Trophoblast cell (in vitro differentiated cells and primary cell): ENCODE measurements around the gene SERPINE3.

Experiments
- DNase-seq, 2 donors: peaks; one replicate each; pipeline ENCODE4 v3.0.0-alpha.2; 2016
- H2AFZ ChIP-seq: 2 replicates; pipeline ENCODE4 v1.6.1; 2013; ENCODE audit warnings: low read length, moderate library complexity, mild to moderate bottlenecking; ENCODE audit not compliant: insufficient read depth, poor library complexity
- H2AK5ac ChIP-seq: 2 replicates; pipeline ENCODE4 v1.6.1; 2013; ENCODE audit warnings: mild to moderate bottlenecking, low read length
- H2BK120ac ChIP-seq: 2 replicates; pipeline ENCODE4 v1.6.1; 2013; ENCODE audit warnings: low read length, mild to moderate bottlenecking, moderate library complexity; ENCODE audit not compliant: insufficient read depth, poor library complexity
- H2BK12ac ChIP-seq: 2 replicates; pipeline ENCODE4 v1.6.1; 2013; ENCODE audit warnings: mild to moderate bottlenecking, low read length, moderate library complexity
- H2BK5ac ChIP-seq: 2 replicates; pipeline ENCODE4 v1.6.1; 2013; ENCODE audit warnings: low read length, low read depth, moderate library complexity, mild to moderate bottlenecking; ENCODE audit not compliant: poor library complexity
- H3K14ac ChIP-seq: 2 replicates; pipeline ENCODE4 v1.6.1; 2013; ENCODE audit warnings: mild to moderate bottlenecking, low read length
- H3K18ac ChIP-seq: 2 replicates; pipeline ENCODE4 v1.6.1; 2013; ENCODE audit warnings: mild to moderate bottlenecking, low read length
- H3K23ac ChIP-seq: 2 replicates; pipeline ENCODE4 v1.6.1; 2013; ENCODE audit warnings: low read length
- H3K27ac ChIP-seq: 2 replicates; pipeline ENCODE4 v1.5.1; 2013; ENCODE audit warnings: low read depth, mild to moderate bottlenecking, inconsistent platforms, low read length, moderate library complexity
- H3K27me3 ChIP-seq: 2 replicates; pipeline ENCODE4 v1.6.1; 2013; ENCODE audit warnings: inconsistent platforms, mild to moderate bottlenecking, low read length, moderate library complexity; ENCODE audit not compliant: insufficient read depth
- H3K36me3 ChIP-seq, 2 experiments: 1 replicate in 1 of 2; 2 replicates in 1 of 2; pipeline ENCODE4 v1.6.1; 2013; ENCODE audit warnings: low read length in 2 of 2, mild to moderate bottlenecking in 2 of 2, moderate library complexity in 1 of 2; ENCODE audit not compliant: insufficient read depth in 2 of 2, control insufficient read depth in 1 of 2
- H3K4ac ChIP-seq: 2 replicates; pipeline ENCODE4 v1.6.1; 2013; ENCODE audit warnings: low read depth, mild to moderate bottlenecking, low read length, moderate library complexity
- H3K4me1 ChIP-seq, 2 experiments: 1 replicate in 1 of 2; 2 replicates in 1 of 2; pipeline ENCODE4 v1.6.1; 2013; ENCODE audit warnings: low read length in 2 of 2, mild to moderate bottlenecking in 2 of 2, moderate library complexity in 1 of 2; ENCODE audit not compliant: insufficient read depth in 2 of 2, control insufficient read depth in 1 of 2
- H3K4me2 ChIP-seq: 2 replicates; pipeline ENCODE4 v1.6.1; 2013; ENCODE audit warnings: inconsistent platforms, mild to moderate bottlenecking, low read length, moderate library complexity
- H3K4me3 ChIP-seq: 2 replicates; pipeline ENCODE4 v1.5.1; 2013; ENCODE audit warnings: mild to moderate bottlenecking, low read depth, low read length, inconsistent platforms
- H3K79me1 ChIP-seq: one replicate; pipeline ENCODE4 v1.6.1; 2013; ENCODE audit warnings: low read length
- H3K79me2 ChIP-seq: 2 replicates; pipeline ENCODE4 v1.6.1; 2013; ENCODE audit warnings: low read length, mild to moderate bottlenecking; ENCODE audit not compliant: control insufficient read depth, insufficient read depth, poor library complexity
- H3K9ac ChIP-seq: 2 replicates; pipeline ENCODE4 v1.6.1; 2013; ENCODE audit warnings: mild to moderate bottlenecking, low read length
- H3K9me3 ChIP-seq: 2 replicates; pipeline ENCODE4 v1.6.1; 2013; ENCODE audit warnings: low read depth, mild to moderate bottlenecking, control low read depth, inconsistent platforms, low read length; ENCODE audit not compliant: insufficient read depth
- H4K12ac ChIP-seq: 2 replicates; pipeline ENCODE4 v1.6.1; 2013; ENCODE audit warnings: low read depth, mild to moderate bottlenecking, low read length, moderate library complexity
- H4K8ac ChIP-seq: 2 replicates; pipeline ENCODE4 v1.6.1; 2013; ENCODE audit warnings: low read depth, mild to moderate bottlenecking, low read length, moderate library complexity
- H4K91ac ChIP-seq: one replicate; pipeline ENCODE4 v1.6.1; 2013; ENCODE audit warnings: low read depth, mild to moderate bottlenecking, low read length, moderate library complexity
- WGBS: extraction: QIAGEN DNeasy Blood & Tissue Kit; methylation state at CpG from one replicate; pipeline ENCODE4 v1.1.7; 2013; ENCODE audit warnings: missing lambda C conversion rate; ENCODE audit not compliant: insufficient read length, insufficient coverage; ENCODE audit errors: extremely low coverage; 5-methylcytosine and 5-hydroxymethylcytosine counted together

The SERPINE3 gene

DNA sequence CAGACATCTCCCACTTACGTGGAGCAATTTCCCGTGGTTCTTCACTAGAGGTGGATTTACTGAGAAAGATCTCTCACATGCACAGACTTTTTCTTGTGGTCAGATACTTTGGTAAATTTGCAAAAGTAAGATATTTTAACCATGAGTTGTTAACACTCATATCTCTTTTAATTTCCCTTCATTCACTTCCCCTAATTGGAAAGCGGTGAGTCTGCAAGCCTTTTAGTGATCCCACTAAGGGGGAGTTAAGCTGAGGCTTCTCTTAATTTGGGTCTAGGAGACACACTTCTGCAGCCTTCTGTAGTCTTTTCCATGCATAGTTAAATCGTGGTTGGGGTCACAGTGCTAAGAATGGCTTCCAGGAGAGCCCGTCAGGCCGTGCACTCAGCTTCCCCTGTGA lies 30.7 kb upstream of the SERPINE3 start:
- Histone ChIP-seq H2BK12ac (no peak overlapping the region), H3K79me2 (no peaks in the 10 kb centered on the region), H3K9me3 (no peaks in the 10 kb centered on the region), H4K91ac (no peak overlapping the region), H3K18ac (no peak overlapping the region), H4K8ac (no peak overlapping the region), H3K36me3 (no peaks in the 10 kb centered on the region), H3K27me3 (no peaks in the 10 kb centered on the region), H2BK5ac (no peak overlapping the region), H3K79me1 (no peaks in the 10 kb centered on the region), H3K14ac (no peak overlapping the region), H3K4me1 (no peaks in the 10 kb centered on the region), H3K4ac (no peak overlapping the region), H3K9ac (no peak overlapping the region), H3K23ac (no peak overlapping the region), H2BK120ac (no peak overlapping the region), H2AFZ (no peak overlapping the region), H3K27ac (no peak overlapping the region), H3K4me3 (no peak overlapping the region), H3K4me2 (no peak overlapping the region), H2AK5ac (no peak overlapping the region), H4K12ac (no peak overlapping the region)
- no peak for DNase-seq
- no CpG with 5 or more reads among the region's 6 CpGs for WGBS

DNA sequence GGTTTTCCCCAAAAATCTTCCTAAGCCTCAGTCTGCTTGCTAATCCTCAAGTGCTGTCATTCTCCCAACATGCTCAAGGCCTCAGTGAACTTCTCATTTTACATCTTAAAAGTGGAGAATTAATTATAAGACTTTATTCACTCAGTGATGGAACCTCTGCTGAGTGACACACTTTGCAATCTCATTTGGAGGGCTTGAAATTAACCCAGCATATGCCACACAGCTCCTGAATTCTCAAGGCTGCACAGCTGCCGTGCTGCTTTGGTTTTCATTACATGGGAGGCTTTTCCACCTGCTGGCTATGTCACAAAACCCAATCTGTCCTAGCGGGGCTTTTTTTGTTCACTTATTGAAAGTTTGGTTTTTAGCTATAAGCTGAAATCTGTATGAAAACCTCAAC lies 28.3 kb upstream of the SERPINE3 start:
- Histone ChIP-seq H3K79me2 (no peaks in the 10 kb centered on the region), H3K27me3 (no peaks in the 10 kb centered on the region), H2BK5ac (no peak overlapping the region), H3K18ac (no peak overlapping the region), H3K4me3 (no peak overlapping the region), H2AK5ac (no peak overlapping the region), H4K8ac (no peak overlapping the region), H3K27ac (no peak overlapping the region), H3K79me1 (no peaks in the 10 kb centered on the region), H2BK12ac (no peak overlapping the region), H3K4me2 (no peak overlapping the region), H3K4ac (no peak overlapping the region), H3K4me1 (no peaks in the 10 kb centered on the region), H4K12ac (no peak overlapping the region), H3K36me3 (no peaks in the 10 kb centered on the region), H3K9me3 (no peaks in the 10 kb centered on the region), H3K14ac (no peak overlapping the region), H2BK120ac (no peak overlapping the region), H4K91ac (no peak overlapping the region), H3K9ac (no peak overlapping the region), H3K23ac (no peak overlapping the region), H2AFZ (no peak overlapping the region)
- DNase-seq = no peak
- no CpG with 5 or more reads among the region's 2 CpGs for WGBS

DNA sequence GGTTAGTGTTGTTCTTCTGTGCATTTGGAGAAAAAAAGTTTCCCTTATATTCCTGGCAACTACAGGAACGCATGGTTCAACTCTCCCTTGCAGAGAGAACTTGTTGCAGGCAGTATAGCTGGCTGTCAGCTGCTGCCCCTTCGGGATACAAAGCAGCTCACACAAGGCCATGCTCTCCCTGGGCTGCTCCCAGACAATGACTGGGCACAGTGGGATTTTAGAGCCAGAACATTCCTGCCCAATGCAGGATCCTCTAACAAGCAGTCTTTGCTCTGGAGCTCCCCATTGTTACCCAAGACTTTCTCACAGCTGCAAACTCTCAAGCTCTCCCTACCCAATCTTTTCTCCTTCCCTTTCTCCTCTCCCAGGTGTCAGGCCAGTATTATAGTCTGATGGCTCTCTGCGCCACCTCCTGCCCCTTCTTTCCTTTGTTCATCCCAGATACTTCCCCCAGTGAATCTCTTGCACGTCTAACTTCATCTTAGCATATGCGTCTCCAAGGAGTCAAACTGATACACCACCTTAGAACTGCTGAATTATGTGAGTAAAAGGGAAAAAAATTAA lies 27.5 kb upstream of the SERPINE3 start:
- Histone ChIP-seq H3K79me2 (no peaks in the 10 kb centered on the region), H3K4ac (no peak overlapping the region), H3K4me2 (no peak overlapping the region), H3K4me1 (no peaks in the 10 kb centered on the region), H4K91ac (no peak overlapping the region), H3K36me3 (no peaks in the 10 kb centered on the region), H2BK12ac (no peak overlapping the region), H3K27me3 (no peaks in the 10 kb centered on the region), H2AK5ac (no peak overlapping the region), H3K14ac (no peak overlapping the region), H4K8ac (no peak overlapping the region), H3K4me3 (no peak overlapping the region), H3K27ac (no peak overlapping the region), H2BK5ac (no peak overlapping the region), H3K9me3 (no peaks in the 10 kb centered on the region), H2AFZ (no peak overlapping the region), H3K18ac (no peak overlapping the region), H3K23ac (no peak overlapping the region), H4K12ac (no peak overlapping the region), H2BK120ac (no peak overlapping the region), H3K79me1 (no peaks in the 10 kb centered on the region), H3K9ac (no peak overlapping the region)
- no peak for DNase-seq
- no CpG with 5 or more reads among the region's 5 CpGs for WGBS

DNA sequence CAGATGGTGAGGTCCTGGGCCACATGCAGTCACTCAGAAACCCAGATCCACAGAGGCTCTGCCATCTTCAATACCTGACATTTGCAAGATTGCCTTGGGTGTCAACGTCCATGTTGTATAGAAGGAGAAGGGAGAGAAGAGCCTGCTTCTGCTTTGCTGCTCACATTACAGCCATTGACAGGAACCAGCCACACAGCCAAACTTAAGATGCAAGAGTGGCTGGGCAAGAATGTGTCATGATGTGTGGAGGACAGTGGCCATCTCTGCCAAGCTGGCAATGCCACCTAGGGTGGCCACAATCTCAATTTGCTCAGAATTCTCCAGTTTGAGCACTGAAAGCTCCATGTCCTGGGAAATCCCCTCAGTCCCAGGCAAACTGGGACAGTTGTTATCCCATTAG lies 25.9 kb upstream of the SERPINE3 start:
- H2BK120ac ChIP-seq = no peak overlapping the region
- no peak for DNase-seq
- no peak overlapping the region for H3K14ac ChIP-seq
- no peaks in the 10 kb centered on the region for H3K36me3 ChIP-seq
- no peak overlapping the region for H2AK5ac ChIP-seq
- no peak overlapping the region for H2AFZ ChIP-seq
- no peaks in the 10 kb centered on the region for H3K4me1 ChIP-seq
- no peak overlapping the region for H3K9ac ChIP-seq
- H2BK5ac ChIP-seq = no peak overlapping the region
- H3K27ac ChIP-seq = no peak overlapping the region
- H2BK12ac ChIP-seq = no peak overlapping the region
- H4K12ac ChIP-seq = no peak overlapping the region
- H3K9me3 ChIP-seq = no peaks in the 10 kb centered on the region
- no peak overlapping the region for H3K4me3 ChIP-seq
- WGBS = no CpG with 5 or more reads among the region's 1 CpG
- no peaks in the 10 kb centered on the region for H3K27me3 ChIP-seq
- H3K23ac ChIP-seq = no peak overlapping the region
- H4K8ac ChIP-seq = no peak overlapping the region
- no peak overlapping the region for H4K91ac ChIP-seq
- no peaks in the 10 kb centered on the region for H3K79me1 ChIP-seq
- no peak overlapping the region for H3K18ac ChIP-seq
- no peak overlapping the region for H3K4me2 ChIP-seq
- no peak overlapping the region for H3K4ac ChIP-seq
- H3K79me2 ChIP-seq = no peaks in the 10 kb centered on the region
